ENCODE data around the gene DCDC2B.
"Not testable (repeated sequence)": the region's sequence is repeated elsewhere in the genome, so short reads cannot be mapped to it uniquely, and the experiment has no call there.

The DCDC2B gene

DNA sequence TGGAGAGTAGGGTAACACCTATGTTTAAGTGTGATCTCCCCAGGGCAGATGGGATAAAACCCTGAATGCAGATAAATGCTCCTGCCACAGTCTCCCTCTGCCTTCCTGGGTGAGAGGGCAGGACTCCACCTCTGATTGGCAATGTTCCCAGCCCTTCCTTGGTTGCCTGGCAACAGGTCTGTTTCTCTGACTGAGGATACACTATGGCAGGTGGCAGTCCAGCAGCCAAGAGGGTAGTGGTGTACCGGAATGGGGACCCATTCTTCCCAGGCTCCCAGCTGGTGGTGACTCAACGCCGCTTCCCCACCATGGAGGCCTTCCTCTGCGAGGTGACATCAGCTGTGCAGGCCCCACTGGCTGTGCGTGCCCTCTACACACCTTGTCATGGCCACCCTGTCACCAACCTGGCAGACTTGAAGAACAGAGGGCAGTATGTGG, at the start of gene DCDC2B:
DCDC2B (plus strand) TSS at position 199 of the 438 bp plus-strand sequence; CDS start at position 204, 5 bp downstream.
- no peak within 1 kb of the TSS for H3K4me3 ChIP-seq (ENCODE audit: low read depth, low read length)
- TF ChIP-seq CTCF (IDR thresholded peaks at IDR 0.05; ENCODE audit: low read depth, low read length, missing control alignments): no peak
- no peak for DNase-seq (ENCODE audit: low read depth)

GRCh38 chr1:32159189-32159588, 49.7 kb upstream of the DCDC2B start:
- no peak for TF ChIP-seq CTCF (IDR thresholded peaks at IDR 0.05; ENCODE audit: low read depth, low read length, missing control alignments)
- DNase-seq (ENCODE audit: low read depth): no peak
- no peak overlapping the region for H3K4me3 ChIP-seq (ENCODE audit: low read depth, low read length)

GRCh38 chr1:32163405-32163804, 45.5 kb upstream of the DCDC2B start:
- no peak for TF ChIP-seq CTCF (IDR thresholded peaks at IDR 0.05; ENCODE audit: low read depth, low read length, missing control alignments)
- DNase-seq (ENCODE audit: low read depth): no peak
- no peak overlapping the region for H3K4me3 ChIP-seq (ENCODE audit: low read depth, low read length)

DNA sequence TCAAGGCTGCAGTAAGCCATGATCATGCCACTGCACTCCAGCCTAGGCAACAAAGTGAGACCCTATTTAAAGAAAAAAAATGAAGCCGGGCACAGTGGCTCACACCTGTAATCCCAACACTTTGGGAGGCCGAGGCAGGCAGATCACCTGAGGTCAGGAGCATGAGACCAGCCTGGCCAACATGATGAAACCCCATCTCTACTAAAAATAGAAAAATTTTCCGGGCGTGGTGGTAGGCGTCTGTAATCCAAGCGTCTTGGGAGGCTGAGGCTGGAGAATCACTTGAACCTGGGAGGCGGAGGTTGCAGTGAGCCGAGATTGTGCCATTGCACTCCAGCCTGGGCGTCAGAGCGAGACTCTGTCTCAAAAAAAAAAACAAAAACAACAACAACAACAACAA, 43.3 kb upstream of the DCDC2B start:
- H3K4me3 ChIP-seq (ENCODE audit: low read depth, low read length); DNase-seq (ENCODE audit: low read depth): not testable (repeated sequence)

- no peak for TF ChIP-seq CTCF (IDR thresholded peaks at IDR 0.05; ENCODE audit: low read depth, low read length, missing control alignments)
- H3K4me3 ChIP-seq (ENCODE audit: low read depth, low read length): no peak overlapping the region
- DNase-seq (ENCODE audit: low read depth): no peak
Measured at GRCh38 chr1:32170991-32171390, 37.9 kb upstream of the DCDC2B start.

DNA sequence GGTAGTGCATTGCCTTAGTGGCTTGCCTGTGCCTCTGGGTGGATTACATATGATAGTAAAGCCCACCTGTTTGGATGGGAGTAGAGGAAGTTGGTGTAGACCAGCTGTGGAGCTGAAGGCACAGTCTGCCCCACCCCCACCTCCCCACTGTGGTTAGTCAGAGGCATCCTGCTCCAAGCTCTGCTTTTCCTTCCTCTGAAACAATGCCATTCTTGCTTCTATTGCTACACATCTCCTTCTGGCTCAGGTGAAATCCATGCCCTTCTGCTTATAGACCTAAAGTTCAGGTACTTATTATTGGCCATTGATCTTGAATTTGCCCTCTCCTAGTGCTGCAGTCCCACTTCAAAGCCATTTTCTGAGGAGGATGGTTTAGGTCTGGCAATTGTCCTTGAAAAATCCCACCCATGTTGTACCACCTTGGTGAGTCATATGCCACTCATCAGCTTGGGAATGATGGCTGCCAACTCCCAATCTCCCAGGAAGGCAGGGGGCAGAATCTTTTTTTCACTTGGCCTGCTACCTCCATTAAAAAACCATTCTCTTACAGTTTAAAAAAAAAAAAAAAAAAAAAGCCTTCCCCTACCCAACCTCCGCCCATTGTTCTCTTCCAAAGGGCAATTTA, 36.2 kb upstream of the DCDC2B start:
- DNase-seq (ENCODE audit: low read depth): no peak
- H3K4me3 ChIP-seq (ENCODE audit: low read depth, low read length): no peak overlapping the region
- TF ChIP-seq CTCF (IDR thresholded peaks at IDR 0.05; ENCODE audit: low read depth, low read length, missing control alignments): no peak

GRCh38 chr1:32178380-32179192, 30.3 kb upstream of the DCDC2B start:
- peak overlapping the region; percentile 84; the same call in 1 of the 2 replicates for H3K4me3 ChIP-seq (ENCODE audit: low read depth, low read length)
- no peak for TF ChIP-seq CTCF (IDR thresholded peaks at IDR 0.05; ENCODE audit: low read depth, low read length, missing control alignments)
- no peak for DNase-seq (ENCODE audit: low read depth)
